ENCODE data around the gene ABITRAM. TPM values are rescaled to one million over a fixed set of nuclear protein-coding genes. Genes with fewer than 3 reads are reported as not detected.

The ABITRAM gene
- total and polyA plus RNA-seq, 2 of the 13 experiments (the other 11 are each of a cell fraction or from before 2014, with no cell fraction given): 10.2 to 21.6 TPM

DNA sequence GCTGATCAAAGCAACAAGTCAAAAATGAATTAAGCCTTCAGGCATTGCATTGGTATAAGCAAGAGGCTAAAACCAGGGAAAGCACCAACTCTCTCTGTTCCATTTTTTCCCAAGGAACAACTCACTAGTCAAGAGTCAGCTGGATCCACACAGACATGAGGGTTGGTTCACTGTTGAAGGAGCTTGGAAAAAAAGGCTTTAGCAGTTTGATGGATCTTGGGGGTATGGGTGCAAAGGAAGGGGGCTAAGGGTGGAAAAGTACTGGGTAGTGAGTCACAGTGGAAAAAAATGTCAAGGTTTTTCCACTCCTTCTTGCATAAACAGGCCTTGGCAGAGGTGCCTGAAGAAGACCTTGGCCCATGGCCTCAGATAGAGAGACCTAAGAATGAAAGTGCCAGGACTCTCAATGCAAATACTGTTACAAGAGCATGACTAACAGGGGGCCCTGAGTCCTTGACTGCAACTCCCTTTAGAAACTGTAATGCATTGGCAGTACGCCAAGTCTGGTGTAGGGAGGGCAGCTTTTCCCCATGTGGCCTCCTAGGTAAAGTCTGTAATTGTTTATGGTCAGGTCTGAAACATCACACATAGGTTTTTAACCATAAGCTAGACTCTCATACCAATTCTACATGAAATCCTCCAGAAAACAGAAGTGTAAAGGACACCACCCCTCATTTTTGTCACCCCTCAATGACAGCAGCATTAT, 48.4 kb upstream of the ABITRAM start (continued):
- TF ChIP-seq, protein P1, sequence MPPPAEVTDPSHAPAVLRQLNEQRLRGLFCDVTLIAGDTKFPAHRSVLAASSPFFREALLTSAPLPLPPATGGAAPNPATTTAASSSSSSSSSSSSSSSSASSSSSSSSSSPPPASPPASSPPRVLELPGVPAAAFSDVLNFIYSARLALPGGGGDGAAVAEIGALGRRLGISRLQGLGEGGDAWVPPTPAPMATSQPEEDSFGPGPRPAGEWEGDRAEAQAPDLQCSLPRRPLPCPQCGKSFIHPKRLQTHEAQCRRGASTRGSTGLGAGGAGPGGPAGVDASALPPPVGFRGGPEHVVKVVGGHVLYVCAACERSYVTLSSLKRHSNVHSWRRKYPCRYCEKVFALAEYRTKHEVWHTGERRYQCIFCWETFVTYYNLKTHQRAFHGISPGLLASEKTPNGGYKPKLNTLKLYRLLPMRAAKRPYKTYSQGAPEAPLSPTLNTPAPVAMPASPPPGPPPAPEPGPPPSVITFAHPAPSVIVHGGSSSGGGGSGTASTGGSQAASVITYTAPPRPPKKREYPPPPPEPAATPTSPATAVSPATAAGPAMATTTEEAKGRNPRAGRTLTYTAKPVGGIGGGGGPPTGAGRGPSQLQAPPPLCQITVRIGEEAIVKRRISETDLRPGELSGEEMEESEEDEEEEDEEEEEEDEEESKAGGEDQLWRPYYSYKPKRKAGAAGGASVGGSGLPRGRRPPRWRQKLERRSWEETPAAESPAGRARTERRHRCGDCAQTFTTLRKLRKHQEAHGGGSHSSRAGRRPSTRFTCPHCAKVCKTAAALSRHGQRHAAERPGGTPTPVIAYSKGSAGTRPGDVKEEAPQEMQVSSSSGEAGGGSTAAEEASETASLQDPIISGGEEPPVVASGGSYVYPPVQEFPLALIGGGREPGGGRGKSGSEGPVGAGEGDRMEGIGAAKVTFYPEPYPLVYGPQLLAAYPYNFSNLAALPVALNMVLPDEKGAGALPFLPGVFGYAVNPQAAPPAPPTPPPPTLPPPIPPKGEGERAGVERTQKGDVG (CRISPR knock-in tag; IDR thresholded peaks at IDR 0.05; ENCODE audit: borderline replicate concordance): 0 out of 2 replicates have a peak, but pooled peaks have one; percentile 65
- peak; percentile 77; the same call in 1 of the 2 replicates for TF ChIP-seq ZNF556 (CRISPR knock-in tag; IDR thresholded peaks at IDR 0.05; ENCODE audit: borderline replicate concordance)
- TF ChIP-seq, protein P2, sequence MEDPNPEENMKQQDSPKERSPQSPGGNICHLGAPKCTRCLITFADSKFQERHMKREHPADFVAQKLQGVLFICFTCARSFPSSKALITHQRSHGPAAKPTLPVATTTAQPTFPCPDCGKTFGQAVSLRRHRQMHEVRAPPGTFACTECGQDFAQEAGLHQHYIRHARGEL (CRISPR knock-in tag; IDR thresholded peaks at IDR 0.05): no peak
- TF ChIP-seq ZSCAN9 (CRISPR knock-in tag; IDR thresholded peaks at IDR 0.05; ENCODE audit: borderline replicate concordance): peak; percentile 84; the same call in 1 of the 2 replicates
- TF ChIP-seq GLI4 (CRISPR knock-in tag; IDR thresholded peaks at IDR 0.05; ENCODE audit: borderline replicate concordance): 0 out of 2 replicates have a peak, but pooled peaks have one; percentile 52
- no peak for TF ChIP-seq TEAD2 (CRISPR knock-in tag; IDR thresholded peaks at IDR 0.05)
- TF ChIP-seq, protein P3, sequence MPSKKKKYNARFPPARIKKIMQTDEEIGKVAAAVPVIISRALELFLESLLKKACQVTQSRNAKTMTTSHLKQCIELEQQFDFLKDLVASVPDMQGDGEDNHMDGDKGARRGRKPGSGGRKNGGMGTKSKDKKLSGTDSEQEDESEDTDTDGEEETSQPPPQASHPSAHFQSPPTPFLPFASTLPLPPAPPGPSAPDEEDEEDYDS (CRISPR knock-in tag; IDR thresholded peaks at IDR 0.05): peak; percentile 80
- TF ChIP-seq, protein P4, sequence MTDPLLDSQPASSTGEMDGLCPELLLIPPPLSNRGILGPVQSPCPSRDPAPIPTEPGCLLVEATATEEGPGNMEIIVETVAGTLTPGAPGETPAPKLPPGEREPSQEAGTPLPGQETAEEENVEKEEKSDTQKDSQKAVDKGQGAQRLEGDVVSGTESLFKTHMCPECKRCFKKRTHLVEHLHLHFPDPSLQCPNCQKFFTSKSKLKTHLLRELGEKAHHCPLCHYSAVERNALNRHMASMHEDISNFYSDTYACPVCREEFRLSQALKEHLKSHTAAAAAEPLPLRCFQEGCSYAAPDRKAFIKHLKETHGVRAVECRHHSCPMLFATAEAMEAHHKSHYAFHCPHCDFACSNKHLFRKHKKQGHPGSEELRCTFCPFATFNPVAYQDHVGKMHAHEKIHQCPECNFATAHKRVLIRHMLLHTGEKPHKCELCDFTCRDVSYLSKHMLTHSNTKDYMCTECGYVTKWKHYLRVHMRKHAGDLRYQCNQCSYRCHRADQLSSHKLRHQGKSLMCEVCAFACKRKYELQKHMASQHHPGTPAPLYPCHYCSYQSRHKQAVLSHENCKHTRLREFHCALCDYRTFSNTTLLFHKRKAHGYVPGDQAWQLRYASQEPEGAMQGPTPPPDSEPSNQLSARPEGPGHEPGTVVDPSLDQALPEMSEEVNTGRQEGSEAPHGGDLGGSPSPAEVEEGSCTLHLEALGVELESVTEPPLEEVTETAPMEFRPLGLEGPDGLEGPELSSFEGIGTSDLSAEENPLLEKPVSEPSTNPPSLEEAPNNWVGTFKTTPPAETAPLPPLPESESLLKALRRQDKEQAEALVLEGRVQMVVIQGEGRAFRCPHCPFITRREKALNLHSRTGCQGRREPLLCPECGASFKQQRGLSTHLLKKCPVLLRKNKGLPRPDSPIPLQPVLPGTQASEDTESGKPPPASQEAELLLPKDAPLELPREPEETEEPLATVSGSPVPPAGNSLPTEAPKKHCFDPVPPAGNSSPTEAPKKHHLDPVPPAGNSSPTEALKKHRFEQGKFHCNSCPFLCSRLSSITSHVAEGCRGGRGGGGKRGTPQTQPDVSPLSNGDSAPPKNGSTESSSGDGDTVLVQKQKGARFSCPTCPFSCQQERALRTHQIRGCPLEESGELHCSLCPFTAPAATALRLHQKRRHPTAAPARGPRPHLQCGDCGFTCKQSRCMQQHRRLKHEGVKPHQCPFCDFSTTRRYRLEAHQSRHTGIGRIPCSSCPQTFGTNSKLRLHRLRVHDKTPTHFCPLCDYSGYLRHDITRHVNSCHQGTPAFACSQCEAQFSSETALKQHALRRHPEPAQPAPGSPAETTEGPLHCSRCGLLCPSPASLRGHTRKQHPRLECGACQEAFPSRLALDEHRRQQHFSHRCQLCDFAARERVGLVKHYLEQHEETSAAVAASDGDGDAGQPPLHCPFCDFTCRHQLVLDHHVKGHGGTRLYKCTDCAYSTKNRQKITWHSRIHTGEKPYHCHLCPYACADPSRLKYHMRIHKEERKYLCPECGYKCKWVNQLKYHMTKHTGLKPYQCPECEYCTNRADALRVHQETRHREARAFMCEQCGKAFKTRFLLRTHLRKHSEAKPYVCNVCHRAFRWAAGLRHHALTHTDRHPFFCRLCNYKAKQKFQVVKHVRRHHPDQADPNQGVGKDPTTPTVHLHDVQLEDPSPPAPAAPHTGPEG (CRISPR knock-in tag; IDR thresholded peaks at IDR 0.05): no peak
- no peak for TF ChIP-seq NFE2 (CRISPR knock-in tag; IDR thresholded peaks at IDR 0.05)
- TF ChIP-seq ZNF446 (CRISPR knock-in tag; IDR thresholded peaks at IDR 0.05): no peak
- peak; percentile 98 for TF ChIP-seq RARA (CRISPR knock-in tag; IDR thresholded peaks at IDR 0.05)
- TF ChIP-seq, protein P5, sequence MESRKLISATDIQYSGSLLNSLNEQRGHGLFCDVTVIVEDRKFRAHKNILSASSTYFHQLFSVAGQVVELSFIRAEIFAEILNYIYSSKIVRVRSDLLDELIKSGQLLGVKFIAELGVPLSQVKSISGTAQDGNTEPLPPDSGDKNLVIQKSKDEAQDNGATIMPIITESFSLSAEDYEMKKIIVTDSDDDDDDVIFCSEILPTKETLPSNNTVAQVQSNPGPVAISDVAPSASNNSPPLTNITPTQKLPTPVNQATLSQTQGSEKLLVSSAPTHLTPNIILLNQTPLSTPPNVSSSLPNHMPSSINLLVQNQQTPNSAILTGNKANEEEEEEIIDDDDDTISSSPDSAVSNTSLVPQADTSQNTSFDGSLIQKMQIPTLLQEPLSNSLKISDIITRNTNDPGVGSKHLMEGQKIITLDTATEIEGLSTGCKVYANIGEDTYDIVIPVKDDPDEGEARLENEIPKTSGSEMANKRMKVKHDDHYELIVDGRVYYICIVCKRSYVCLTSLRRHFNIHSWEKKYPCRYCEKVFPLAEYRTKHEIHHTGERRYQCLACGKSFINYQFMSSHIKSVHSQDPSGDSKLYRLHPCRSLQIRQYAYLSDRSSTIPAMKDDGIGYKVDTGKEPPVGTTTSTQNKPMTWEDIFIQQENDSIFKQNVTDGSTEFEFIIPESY (CRISPR knock-in tag; IDR thresholded peaks at IDR 0.05): peak; percentile 77
- no peak for TF ChIP-seq ZNF577 (CRISPR knock-in tag; IDR thresholded peaks at IDR 0.05; ENCODE audit: borderline replicate concordance, low read depth)
- no peak for TF ChIP-seq ZNF780A (CRISPR knock-in tag; IDR thresholded peaks at IDR 0.05)
- no peak for TF ChIP-seq ZNF10 (CRISPR knock-in tag; IDR thresholded peaks at IDR 0.05; ENCODE audit: borderline replicate concordance, low read depth)
